OCI-LY7 (cell line): ENCODE measurements around the gene MKNK1.

Source experiments
- CTCF ChIP-seq: fragments of 200-600 bp; sonication (generic); conservative IDR thresholded peaks from 2 replicates; pipeline ENCODE4 v1.5.1; 2014; ENCODE audit warnings: mild to moderate bottlenecking, antibody characterized with exemption, low read length, moderate library complexity, mixed read lengths
- EZH2phosphoT487 ChIP-seq: fragments of 200-600 bp; sonication (generic); IDR thresholded peaks from 2 replicates; pipeline ENCODE4 v1.6.1; 2018; ENCODE audit warnings: low read depth, borderline replicate concordance, mild to moderate bottlenecking, mixed run types, antibody characterized with exemption, low read length, moderate library complexity, mixed read lengths

GRCh38 chr1:46533179-46533864, 70.7 kb downstream of the MKNK1 start:
- TF ChIP-seq CTCF (no peak), EZH2phosphoT487 (no peak)
